ENCODE measurements around the gene HOXB3. TPM values are rescaled to one million over a fixed set of nuclear protein-coding genes. Genes with fewer than 3 reads are reported as not detected.
A peak's percentile ranks its signal among the peaks of the same experiment; 100 is the strongest.

The HOXB3 gene
- total RNA-seq, 2 experiments from 2014 or later, result 8.2 to 10.3 TPM

DNA sequence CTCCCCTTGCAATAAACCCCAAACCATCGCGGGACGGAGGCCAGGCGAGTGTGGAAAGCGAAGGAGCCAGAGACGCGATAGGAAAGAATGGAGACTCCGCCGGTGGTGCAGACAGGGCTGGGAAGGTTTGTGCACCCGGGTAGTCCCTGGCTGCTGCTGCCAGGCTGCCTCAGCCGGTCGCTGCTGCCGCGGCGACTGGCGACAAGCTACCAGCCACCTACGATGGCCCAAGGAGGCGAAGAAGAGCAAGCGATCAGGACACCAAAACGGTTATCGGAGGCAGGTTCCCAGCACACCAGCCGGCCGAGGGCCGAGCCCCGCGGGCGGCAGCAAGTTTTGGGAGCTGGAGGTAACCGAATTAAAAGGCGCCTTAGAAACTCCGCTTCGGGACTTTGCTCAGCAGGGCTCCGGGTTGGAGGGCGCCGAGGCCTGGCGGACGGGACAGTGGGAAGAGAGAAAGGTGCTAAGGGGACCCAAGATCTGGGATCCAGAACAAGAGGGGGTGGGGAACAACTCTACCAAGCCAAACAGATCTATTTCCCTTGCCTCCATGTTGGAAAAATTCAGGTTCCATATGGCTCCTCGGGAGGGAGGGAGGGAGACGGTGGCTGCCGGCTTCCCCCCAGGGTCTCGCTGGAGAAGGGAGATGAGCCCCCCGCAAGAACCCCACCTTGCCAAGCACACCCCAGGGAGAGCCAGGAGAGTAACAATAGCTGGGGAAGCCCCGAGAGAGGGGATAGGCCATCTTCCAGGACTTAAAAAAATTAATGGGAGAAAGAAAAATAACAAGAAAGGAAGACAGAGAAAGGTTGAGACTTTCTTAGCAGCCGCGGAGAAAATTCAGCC is 35.4 kb downstream of the HOXB3 start:
- ChIA-PET POLR2A (interaction anchor here (0.6 kb wide), 1 partner anchor 21 kb away, joined by 3 read pairs; no protein-coding TSS in a partner anchor), CTCF (interaction anchor here (1.0 kb wide), 1 partner anchor 54 kb away, joined by 3 read pairs; no protein-coding TSS in a partner anchor)
- Mint-ChIP-seq H3K4me3 (peak overlapping the region; percentile 60), H3K27ac (peak overlapping the region; percentile 67), H3K36me3 (ENCODE audit: low read depth) (peaks cover 4% of the 10 kb centered on the region), H3K4me1 (ENCODE audit: low read depth) (peaks cover 9% of the 10 kb centered on the region), H3K9me3 (ENCODE audit: insufficient read depth) (no peaks in the 10 kb centered on the region), H3K27me3 (ENCODE audit: low read depth) (peaks cover 13% of the 10 kb centered on the region)
- ATAC-seq (no peak), DNase-seq (no peak)

DNA sequence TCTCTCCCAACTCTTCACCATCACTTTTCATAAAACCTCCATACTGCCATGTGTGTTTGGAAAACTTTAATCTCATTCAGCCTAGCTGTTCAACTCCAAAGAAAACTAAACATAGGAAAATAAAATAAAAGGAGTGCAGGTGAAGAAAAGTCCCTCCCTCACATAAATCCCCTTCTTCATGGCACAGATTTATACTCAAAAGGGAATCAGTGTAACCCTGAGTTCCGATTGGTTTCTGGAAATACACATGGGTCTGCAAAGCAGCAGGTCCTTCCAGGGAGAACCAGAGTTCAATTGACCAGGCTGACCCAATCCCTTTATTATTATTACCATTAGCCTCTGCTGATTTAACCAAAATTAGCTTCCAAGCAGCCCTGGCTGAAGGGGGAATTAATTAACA is 36.2 kb downstream of the HOXB3 start:
- H3K27ac Mint-ChIP-seq, result no peak overlapping the region
- H3K27me3 Mint-ChIP-seq (ENCODE audit: low read depth), result peaks cover 13% of the 10 kb centered on the region
- H3K4me1 Mint-ChIP-seq (ENCODE audit: low read depth), result peaks cover 11% of the 10 kb centered on the region
- POLR2A ChIA-PET, result no interaction called here
- DNase-seq, result no peak
- H3K4me3 Mint-ChIP-seq, result no peak overlapping the region
- H3K36me3 Mint-ChIP-seq (ENCODE audit: low read depth), result peaks cover 4% of the 10 kb centered on the region
- CTCF ChIA-PET, result no interaction called here
- ATAC-seq, result no peak
- no peaks in the 10 kb centered on the region for H3K9me3 Mint-ChIP-seq (ENCODE audit: insufficient read depth)

DNA sequence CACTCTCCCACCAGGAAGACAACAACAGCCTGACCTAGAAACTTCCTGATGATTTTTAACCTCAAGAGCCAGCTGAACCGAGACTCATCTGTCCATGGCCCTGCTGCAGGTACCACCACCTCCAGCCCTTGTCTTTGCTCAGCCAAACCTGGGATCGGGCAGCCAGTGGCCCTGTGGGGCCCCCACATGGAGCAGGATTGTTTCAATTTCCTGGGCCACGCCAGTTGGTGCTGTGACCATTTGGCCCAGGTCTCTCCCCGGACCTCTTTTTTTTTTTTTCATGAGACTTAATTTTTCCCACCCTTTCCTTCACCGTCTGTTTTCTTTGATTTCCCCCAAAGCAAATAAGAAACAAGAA is 36.9 kb downstream of the HOXB3 start:
- ChIA-PET POLR2A (no interaction called here), CTCF (no interaction called here)
- Mint-ChIP-seq H3K36me3 (ENCODE audit: low read depth) (peaks cover 4% of the 10 kb centered on the region), H3K4me3 (no peak overlapping the region), H3K4me1 (ENCODE audit: low read depth) (peaks cover 17% of the 10 kb centered on the region), H3K27ac (no peak overlapping the region), H3K27me3 (ENCODE audit: low read depth) (peaks cover 9% of the 10 kb centered on the region), H3K9me3 (ENCODE audit: insufficient read depth) (no peaks in the 10 kb centered on the region)
- DNase-seq, result no peak
- no peak for ATAC-seq

DNA sequence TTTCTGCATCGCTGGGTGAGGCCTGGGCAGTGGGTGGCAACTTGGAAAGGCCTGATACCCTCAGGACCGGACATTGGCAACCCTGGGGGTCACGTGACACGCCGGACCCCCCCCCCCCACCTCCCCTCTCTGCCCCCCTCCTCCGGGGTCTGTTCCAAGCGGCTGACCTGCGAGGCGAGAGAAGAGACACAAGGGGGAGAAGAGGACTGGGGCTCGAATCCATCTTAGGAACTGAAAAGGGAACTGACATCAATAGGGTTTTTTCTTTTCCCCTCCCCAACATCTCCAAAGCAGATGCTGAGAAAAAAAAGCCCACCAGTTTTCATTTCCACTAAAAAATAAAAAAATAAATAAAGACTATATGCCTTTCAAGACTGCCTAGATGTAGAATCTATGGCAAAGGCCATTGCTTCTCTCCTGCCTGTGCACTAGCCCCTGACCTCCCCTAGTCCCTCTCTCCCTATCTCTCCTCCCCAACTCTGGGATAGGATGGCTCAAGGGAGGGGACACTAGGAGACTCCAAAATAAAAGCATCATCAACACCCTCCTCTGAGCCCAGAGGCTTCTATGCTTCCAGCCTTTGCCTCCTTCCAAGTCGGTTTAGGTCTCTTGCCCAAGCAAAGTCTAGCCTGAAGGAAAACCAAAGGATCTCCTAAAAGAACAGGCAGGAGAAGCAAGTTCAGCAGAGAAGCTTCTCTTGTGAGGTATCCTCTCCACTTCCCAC is 37.4 kb downstream of the HOXB3 start:
- CTCF ChIA-PET, result no interaction called here
- Mint-ChIP-seq H3K27ac (no peak overlapping the region), H3K36me3 (ENCODE audit: low read depth) (peaks cover 7% of the 10 kb centered on the region), H3K4me3 (no peak overlapping the region), H3K9me3 (ENCODE audit: insufficient read depth) (no peaks in the 10 kb centered on the region), H3K27me3 (ENCODE audit: low read depth) (peaks cover 9% of the 10 kb centered on the region), H3K4me1 (ENCODE audit: low read depth) (peaks cover 22% of the 10 kb centered on the region)
- ATAC-seq (no peak), DNase-seq (no peak)
- POLR2A ChIA-PET, result no interaction called here

DNA sequence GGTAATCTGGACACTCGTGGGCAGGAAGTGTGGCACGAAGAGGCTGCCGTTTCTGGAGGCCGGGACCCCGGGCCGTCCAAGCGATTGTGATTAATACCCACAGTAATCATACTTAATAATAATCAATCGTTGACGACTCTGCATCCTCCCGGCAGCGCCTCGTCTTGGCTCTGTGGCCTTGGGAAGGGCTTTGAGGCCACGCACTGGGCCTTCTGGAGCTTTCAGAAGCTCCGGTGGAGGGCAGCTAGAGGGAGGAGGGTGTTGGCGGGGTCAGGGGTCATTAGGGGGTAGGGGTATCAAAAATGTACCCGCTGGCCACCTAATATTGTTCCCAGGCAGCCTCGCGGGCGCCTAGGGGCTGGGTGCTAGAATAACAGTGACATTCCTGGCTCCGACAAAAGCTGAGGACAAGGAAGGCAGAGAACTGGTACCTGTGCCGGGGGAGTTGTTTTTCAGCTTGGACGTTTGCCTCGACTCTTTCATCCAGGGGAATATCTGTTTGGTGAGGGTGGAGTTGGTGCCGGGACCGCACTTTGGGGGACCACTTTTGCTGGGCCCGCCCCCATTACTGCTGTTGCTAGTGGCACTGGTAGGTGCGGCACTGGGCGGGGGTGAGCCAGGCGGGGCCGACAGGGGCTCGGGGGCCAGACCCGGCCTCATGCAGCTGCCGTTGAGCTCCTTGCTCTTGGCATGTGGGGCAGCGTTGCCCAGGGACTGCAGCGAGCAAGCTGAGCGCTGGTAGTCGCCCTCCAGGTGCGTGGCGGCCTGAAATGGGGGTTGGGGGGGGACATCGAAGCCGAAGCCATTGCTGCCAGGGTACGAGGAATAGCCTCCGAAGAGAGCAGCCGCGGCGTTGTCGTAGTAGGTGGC is 38.2 kb downstream of the HOXB3 start:
- ChIA-PET CTCF (no interaction called here), POLR2A (no interaction called here)
- DNase-seq, result no peak
- H3K4me3 Mint-ChIP-seq, result no peak overlapping the region
- H3K27me3 Mint-ChIP-seq (ENCODE audit: low read depth), result peaks cover 8% of the 10 kb centered on the region
- no peaks in the 10 kb centered on the region for H3K9me3 Mint-ChIP-seq (ENCODE audit: insufficient read depth)
- H3K36me3 Mint-ChIP-seq (ENCODE audit: low read depth), result peaks cover 7% of the 10 kb centered on the region
- ATAC-seq, result no peak
- H3K27ac Mint-ChIP-seq, result no peak overlapping the region
- H3K4me1 Mint-ChIP-seq (ENCODE audit: low read depth), result peaks cover 30% of the 10 kb centered on the region

DNA sequence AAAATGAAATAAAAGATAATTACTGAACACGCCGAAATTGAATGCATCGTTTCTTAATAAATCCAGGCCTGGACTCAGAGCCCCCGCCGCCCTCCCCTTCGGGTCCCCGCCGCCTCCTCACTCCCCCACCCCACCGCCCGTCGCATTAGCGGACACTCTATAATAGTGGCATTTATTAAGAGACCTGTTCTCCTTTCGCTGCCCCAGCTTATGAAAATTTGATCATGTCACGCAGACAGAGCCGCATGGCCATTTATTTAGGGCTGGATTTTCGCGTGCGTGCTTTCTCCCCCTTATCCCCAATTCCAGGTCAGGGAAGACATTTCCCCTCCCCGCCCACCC is 38.9 kb downstream of the HOXB3 start:
- no peak for ATAC-seq
- ChIA-PET CTCF (no interaction called here), POLR2A (interaction anchor here (0.6 kb wide), 1 partner anchor 23 kb away, joined by 3 read pairs; no protein-coding TSS in a partner anchor)
- Mint-ChIP-seq H3K9me3 (ENCODE audit: insufficient read depth) (no peaks in the 10 kb centered on the region), H3K36me3 (ENCODE audit: low read depth) (peaks cover 7% of the 10 kb centered on the region), H3K4me1 (ENCODE audit: low read depth) (peaks cover 37% of the 10 kb centered on the region), H3K4me3 (no peak overlapping the region), H3K27ac (no peak overlapping the region), H3K27me3 (ENCODE audit: low read depth) (peaks cover 2% of the 10 kb centered on the region)
- DNase-seq, result no peak

DNA sequence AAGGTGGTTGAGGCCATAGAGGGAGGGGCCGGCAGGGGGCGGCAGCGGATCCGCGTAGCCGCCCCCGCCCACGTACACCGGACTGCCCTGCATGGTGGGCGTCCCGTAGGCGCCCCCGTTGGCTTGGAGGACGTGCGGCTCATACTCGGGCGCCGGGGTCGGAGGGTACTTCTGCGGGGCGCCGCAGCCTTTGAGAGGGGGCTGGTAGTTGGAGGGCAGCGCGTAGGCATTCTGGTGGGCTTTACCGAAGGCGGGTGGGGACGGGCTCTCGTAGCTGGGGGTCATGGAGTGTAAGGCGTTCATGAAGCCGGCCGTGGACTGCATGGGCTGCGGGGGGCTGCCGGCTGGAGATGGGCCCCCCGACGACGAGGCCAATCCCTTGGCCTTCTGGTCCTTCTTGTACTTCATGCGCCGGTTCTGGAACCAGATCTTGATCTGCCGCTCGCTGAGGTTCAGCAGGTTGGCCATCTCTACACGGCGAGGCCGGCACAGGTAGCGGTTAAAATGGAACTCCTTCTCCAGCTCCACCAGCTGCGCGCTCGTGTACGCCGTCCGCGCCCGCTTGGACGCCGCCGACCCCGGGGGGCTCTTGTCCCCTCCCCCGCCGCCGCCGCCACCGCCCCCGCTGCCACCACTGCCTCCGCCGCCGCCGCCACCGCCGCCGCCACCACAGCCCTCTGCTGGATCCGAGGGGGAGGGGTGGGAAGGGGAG is 39.4 kb downstream of the HOXB3 start:
- CTCF ChIA-PET, result no interaction called here
- H3K36me3 Mint-ChIP-seq (ENCODE audit: low read depth), result peaks cover 7% of the 10 kb centered on the region
- POLR2A ChIA-PET, result interaction anchor here (0.6 kb wide), 1 partner anchor 24 kb away, joined by 3 read pairs; no protein-coding TSS in a partner anchor
- DNase-seq (no peak), ATAC-seq (no peak)
- H3K27ac Mint-ChIP-seq, result no peak overlapping the region
- no peak overlapping the region for H3K4me3 Mint-ChIP-seq
- no peaks in the 10 kb centered on the region for H3K9me3 Mint-ChIP-seq (ENCODE audit: insufficient read depth)
- H3K4me1 Mint-ChIP-seq (ENCODE audit: low read depth), result peaks cover 38% of the 10 kb centered on the region
- H3K27me3 Mint-ChIP-seq (ENCODE audit: low read depth), result peaks cover 2% of the 10 kb centered on the region

DNA sequence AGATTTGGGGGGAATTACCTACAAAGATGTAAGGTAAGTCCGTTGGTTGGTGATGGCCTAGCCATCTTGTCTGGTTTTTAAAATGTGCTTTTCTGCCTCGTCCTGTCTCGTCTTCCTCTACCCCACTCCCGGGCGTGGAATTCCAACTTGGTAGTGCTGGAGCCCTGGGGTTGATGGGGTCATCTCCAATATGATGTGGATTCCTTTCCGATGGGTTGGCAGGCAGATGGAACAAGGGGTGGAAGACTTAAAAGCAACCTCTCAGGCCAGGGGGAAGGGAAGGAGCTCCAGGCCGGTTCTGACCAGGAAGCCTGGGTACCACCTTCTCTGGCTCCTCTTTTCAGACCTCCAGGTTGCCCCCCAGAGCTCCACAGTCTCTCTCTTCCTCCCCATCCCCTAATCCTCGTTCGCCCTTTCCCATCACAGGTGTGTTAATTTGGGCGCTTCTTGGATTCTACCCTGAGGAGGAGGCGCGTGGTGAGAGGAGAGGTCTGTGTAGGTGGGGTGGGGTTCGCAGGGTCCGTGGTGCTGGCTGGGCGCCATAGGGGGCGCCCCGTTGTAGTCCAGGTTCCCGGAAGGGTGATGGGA is 40.0 kb downstream of the HOXB3 start:
- Mint-ChIP-seq H3K9me3 (ENCODE audit: insufficient read depth) (no peaks in the 10 kb centered on the region), H3K36me3 (ENCODE audit: low read depth) (peaks cover 7% of the 10 kb centered on the region), H3K4me1 (ENCODE audit: low read depth) (peaks cover 41% of the 10 kb centered on the region), H3K4me3 (no peak overlapping the region), H3K27ac (no peak overlapping the region), H3K27me3 (ENCODE audit: low read depth) (no peaks in the 10 kb centered on the region)
- DNase-seq, result no peak
- no peak for ATAC-seq
- POLR2A ChIA-PET, result no interaction called here
- CTCF ChIA-PET, result interaction anchor here (4.1 kb wide), 1 partner anchor 58 kb away, joined by 28 read pairs; no protein-coding TSS in a partner anchor

DNA sequence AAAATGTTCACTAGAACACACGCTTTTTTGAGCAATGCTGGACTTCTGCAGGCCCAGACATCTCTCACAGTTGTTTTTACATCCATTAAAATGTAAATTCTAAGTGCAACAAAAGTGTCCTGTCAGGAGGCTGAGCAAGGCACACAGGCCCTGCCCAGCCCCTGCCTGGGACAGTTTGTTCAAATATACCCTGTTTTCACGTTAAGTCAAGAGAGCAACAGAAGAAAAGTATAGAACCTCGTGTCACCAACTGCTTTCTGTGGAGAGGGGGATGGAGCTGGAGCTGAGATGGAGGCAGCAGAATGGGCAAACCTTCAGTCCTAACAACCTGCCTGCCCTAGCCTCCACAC is 40.8 kb downstream of the HOXB3 start:
- peaks cover 7% of the 10 kb centered on the region for H3K36me3 Mint-ChIP-seq (ENCODE audit: low read depth)
- H3K4me3 Mint-ChIP-seq, result no peak overlapping the region
- ATAC-seq (no peak), DNase-seq (no peak)
- peaks cover 45% of the 10 kb centered on the region for H3K4me1 Mint-ChIP-seq (ENCODE audit: low read depth)
- no peaks in the 10 kb centered on the region for H3K9me3 Mint-ChIP-seq (ENCODE audit: insufficient read depth)
- POLR2A ChIA-PET, result no interaction called here
- CTCF ChIA-PET, result interaction anchor here (0.9 to 4.1 kb wide), 2 partner anchors 13 to 57 kb away, joined by 3 to 28 read pairs; no protein-coding TSS in a partner anchor
- H3K27ac Mint-ChIP-seq, result no peak overlapping the region
- H3K27me3 Mint-ChIP-seq (ENCODE audit: low read depth), result peaks cover 2% of the 10 kb centered on the region

DNA sequence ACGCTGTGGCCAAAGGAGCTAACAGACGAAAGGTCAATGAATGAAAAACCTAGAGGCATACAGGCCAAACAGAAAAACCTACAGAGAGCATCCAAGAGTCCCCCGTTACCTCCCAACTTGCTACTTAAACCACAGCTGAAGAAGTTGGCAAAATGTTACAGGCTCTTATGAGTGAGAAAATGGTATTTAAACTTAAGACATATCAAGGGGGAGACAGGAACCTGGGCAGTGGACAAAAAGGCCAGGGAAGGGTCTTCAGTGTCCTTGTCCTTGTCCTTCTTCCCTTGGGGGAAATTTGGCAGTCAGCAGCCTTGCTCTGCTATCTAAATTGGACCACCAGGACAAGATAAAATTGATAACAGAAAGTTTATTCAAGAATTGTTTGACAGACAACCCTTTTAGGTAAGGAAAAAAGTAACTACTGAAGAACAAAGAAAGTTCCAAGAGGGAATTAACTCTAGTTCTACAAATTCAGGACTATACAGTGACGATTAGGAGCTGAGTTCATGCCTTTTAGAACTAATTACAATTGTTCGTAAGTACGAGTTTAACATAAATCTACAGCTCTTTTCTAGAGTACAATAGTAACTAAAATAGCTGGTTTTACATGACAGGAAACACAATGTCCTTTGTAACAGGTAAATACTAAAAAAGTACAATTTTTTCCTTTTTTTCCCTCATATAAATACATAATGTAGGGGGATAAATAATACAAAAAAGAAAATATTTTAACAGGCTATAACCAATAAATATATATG is 41.3 kb downstream of the HOXB3 start:
- DNase-seq (no peak), ATAC-seq (no peak)
- peak overlapping the region; percentile 81 for H3K27ac Mint-ChIP-seq
- H3K27me3 Mint-ChIP-seq (ENCODE audit: low read depth), result peaks cover 2% of the 10 kb centered on the region
- ChIA-PET CTCF (interaction anchor here (0.9 to 4.1 kb wide), 5 partner anchors 10 to 213 kb away, joined by 3 to 28 read pairs (median 6); no protein-coding TSS in a partner anchor), POLR2A (interaction anchor here (0.6 kb wide), 2 partner anchors 36 to 43 kb away, joined by 3 to 4 read pairs; no protein-coding TSS in a partner anchor)
- H3K9me3 Mint-ChIP-seq (ENCODE audit: insufficient read depth), result no peaks in the 10 kb centered on the region
- H3K36me3 Mint-ChIP-seq (ENCODE audit: low read depth), result peaks cover 9% of the 10 kb centered on the region
- peaks cover 48% of the 10 kb centered on the region for H3K4me1 Mint-ChIP-seq (ENCODE audit: low read depth)
- H3K4me3 Mint-ChIP-seq, result peak overlapping the region; percentile 64

Data from activated CD8-positive, alpha-beta T cell treated with anti-CD3 and anti-CD28 coated beads, Interleukin-2, amount 10 ng/mL, durations not matched to agents 7 days and 5 days (primary cell).